IPS DF 6.9 (cell line): Measurements from ENCODE around the gene HMG20A.

Experiments
- DNase-seq: peaks from one replicate; pipeline ENCODE4 v3.0.0-alpha.2; 2013; ENCODE audit warnings: low read depth, low spot score
- H3K27ac ChIP-seq: one replicate; pipeline ENCODE4 v1.5.1; 2013; ENCODE audit warnings: low read length, control low read depth
- H3K27me3 ChIP-seq: 2 replicates; pipeline ENCODE4 v1.6.1; 2013; ENCODE audit warnings: mild to moderate bottlenecking, low read length; ENCODE audit not compliant: control insufficient read depth, insufficient read depth
- H3K36me3 ChIP-seq: 2 replicates; pipeline ENCODE4 v1.6.1; 2013; ENCODE audit warnings: low read length; ENCODE audit not compliant: control insufficient read depth, insufficient read depth
- H3K4me1 ChIP-seq: 2 replicates; pipeline ENCODE4 v1.6.1; 2013; ENCODE audit warnings: low read length; ENCODE audit not compliant: control insufficient read depth, insufficient read depth
- H3K4me3 ChIP-seq: 2 replicates; pipeline ENCODE4 v1.5.1; 2013; ENCODE audit warnings: mild to moderate bottlenecking, low read length
- H3K9me3 ChIP-seq: 2 replicates; pipeline ENCODE4 v1.6.1; 2013; ENCODE audit warnings: low read length, inconsistent platforms; ENCODE audit not compliant: control insufficient read depth, insufficient read depth
- WGBS: extraction: QIAGEN DNeasy Blood & Tissue Kit; methylation state at CpG from one replicate; pipeline ENCODE4 v1.1.7; 2013; ENCODE audit warnings: mixed read lengths, missing lambda C conversion rate; ENCODE audit not compliant: insufficient read length, insufficient coverage; 5-methylcytosine and 5-hydroxymethylcytosine counted together

HMG20A gene

DNA sequence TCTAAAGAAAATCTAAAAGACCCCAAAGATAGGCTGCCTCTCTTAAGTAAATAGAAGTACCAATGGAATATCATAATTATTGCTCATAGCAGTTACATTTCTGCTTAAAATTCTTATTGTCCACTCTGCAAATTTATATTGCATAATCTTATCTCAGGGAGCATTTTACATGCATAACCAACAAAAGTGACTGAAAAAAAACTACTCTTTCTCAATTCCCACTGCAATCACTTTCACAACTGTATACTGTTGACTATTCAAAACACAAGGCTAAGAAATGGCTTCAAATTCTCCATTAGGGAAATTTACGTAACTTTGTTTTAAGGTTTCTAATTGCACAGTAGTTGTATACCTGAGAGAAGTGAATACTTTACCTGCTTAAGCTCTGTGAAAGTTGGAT lies 56.3 kb downstream of the HMG20A start:
- Histone ChIP-seq H3K4me3 (no peak overlapping the region), H3K27me3 (no peaks in the 10 kb centered on the region), H3K9me3 (no peaks in the 10 kb centered on the region), H3K4me1 (0 out of 2 replicates have a peak, but pooled peaks cover 1% of the 10 kb centered on the region), H3K27ac (no peak overlapping the region), H3K36me3 (peaks cover 4% of the 10 kb centered on the region)
- no peak for DNase-seq
- WGBS = no CpG with 5 or more reads among the region's 1 CpG

DNA sequence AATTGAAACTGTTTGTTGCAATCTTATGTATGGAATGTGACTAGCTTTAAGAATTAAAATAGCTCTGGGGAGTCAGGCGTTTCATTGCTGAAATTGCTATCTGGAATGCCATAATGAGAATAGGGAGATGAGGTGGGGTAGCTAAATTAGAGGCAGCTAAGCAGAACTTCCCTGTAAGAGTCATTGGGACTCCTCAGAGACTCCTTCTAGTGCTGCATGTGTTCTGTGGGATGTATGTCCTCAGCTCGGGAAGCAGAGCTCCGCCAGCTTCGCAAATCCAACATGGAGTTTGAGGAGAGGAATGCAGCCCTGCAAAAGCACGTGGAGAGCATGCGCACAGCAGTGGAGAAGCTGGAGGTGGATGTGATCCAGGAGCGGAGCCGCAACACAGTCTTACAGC lies 57.4 kb downstream of the HMG20A start:
- H3K27me3 ChIP-seq = no peaks in the 10 kb centered on the region
- no CpG with 5 or more reads among the region's 8 CpGs for WGBS
- peaks cover 4% of the 10 kb centered on the region for H3K36me3 ChIP-seq
- DNase-seq = no peak
- H3K9me3 ChIP-seq = no peaks in the 10 kb centered on the region
- no peak overlapping the region for H3K4me3 ChIP-seq
- H3K4me1 ChIP-seq = peaks cover 3% of the 10 kb centered on the region; the same call in 1 of the 2 replicates
- no peak overlapping the region for H3K27ac ChIP-seq

DNA sequence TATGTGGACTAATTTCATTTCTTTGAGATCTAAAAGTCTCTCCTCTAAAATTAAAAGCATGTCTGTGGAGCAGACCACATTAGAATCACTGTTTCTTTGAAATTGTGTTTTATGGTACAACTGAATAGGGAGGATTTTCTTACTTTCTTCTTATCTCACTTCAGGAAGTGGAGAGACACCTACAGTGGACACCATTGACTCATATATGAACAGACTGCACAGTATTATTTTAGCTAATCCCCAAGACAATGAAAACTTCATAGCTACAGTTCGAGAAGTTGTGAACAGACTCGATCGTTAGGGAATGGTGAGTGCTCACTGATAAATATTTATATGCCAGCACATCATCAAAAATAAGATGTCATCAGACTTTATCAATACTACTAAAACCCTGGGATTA lies 58.3 kb downstream of the HMG20A start:
- WGBS = no CpG with 5 or more reads among the region's 3 CpGs
- H3K4me3 ChIP-seq = no peak overlapping the region
- H3K9me3 ChIP-seq = no peaks in the 10 kb centered on the region
- no peak for DNase-seq
- peaks cover 5% of the 10 kb centered on the region; the same call in 1 of the 2 replicates for H3K4me1 ChIP-seq
- H3K27me3 ChIP-seq = no peaks in the 10 kb centered on the region
- peaks cover 4% of the 10 kb centered on the region for H3K36me3 ChIP-seq
- no peak overlapping the region for H3K27ac ChIP-seq

DNA sequence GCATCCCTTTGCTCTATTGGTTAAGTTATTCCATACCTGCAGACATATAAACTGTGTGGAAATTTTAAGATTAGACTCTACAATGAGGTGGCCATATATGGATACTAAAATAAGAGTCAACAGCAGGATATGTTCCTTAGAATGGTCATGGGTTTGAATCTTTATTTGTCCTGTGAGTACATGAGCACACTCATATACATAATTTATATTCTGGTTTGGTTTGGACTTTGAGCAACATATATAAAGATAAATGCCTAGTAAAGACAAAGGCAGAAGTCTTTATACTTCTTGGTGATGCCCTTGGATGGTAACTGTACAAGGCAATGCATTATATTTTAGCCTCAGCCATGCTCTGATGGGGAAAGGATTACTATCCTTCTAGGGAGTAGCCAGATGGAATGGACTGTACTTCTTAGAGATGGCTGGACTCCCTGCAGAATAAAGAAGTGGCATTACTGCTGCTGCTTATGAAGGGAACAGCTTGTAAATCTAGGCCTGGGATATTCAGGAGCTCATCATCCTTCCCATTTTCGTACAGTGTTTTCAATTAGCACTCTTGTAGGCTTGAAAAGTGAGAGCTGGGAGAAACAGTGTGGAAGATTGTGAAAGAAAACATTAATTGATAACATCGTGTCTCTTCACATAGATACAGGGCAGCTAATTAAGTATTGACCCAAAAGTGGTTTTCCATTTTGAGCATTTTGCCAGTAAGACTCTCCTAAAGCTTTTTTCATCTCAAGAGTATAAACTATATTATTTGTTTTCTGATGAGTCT lies 60.4 kb downstream of the HMG20A start:
- no CpG with 5 or more reads among the region's 2 CpGs for WGBS
- Histone ChIP-seq H3K27me3 (no peaks in the 10 kb centered on the region), H3K27ac (no peak overlapping the region), H3K36me3 (peaks cover 4% of the 10 kb centered on the region), H3K9me3 (no peaks in the 10 kb centered on the region), H3K4me3 (no peak overlapping the region), H3K4me1 (peaks cover 5% of the 10 kb centered on the region; the same call in 1 of the 2 replicates)
- no peak for DNase-seq

DNA sequence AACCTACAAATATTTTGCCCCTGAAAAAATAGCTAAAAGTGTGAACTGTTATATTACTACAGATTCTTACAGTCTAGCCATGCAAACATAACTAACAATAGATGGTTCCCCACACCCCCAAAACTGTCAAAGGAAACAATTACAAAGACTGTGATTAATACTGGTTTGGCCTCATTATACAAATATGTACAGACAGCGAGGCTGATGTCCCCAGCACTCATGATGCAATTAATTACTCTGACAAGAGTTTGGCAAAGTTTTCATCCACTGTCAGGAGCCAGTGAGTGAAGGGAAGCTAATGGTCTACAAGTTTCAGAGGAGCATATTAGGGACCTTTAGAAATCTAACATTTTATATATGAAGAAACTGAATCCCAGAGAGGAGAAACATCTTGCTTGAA lies 61.0 kb downstream of the HMG20A start:
- WGBS = no CpG with 5 or more reads among the region's 1 CpG
- Histone ChIP-seq H3K9me3 (no peaks in the 10 kb centered on the region), H3K27me3 (no peaks in the 10 kb centered on the region), H3K4me1 (peaks cover 5% of the 10 kb centered on the region; the same call in 1 of the 2 replicates), H3K4me3 (no peak overlapping the region), H3K27ac (no peak overlapping the region), H3K36me3 (peaks cover 4% of the 10 kb centered on the region)
- DNase-seq = no peak

DNA sequence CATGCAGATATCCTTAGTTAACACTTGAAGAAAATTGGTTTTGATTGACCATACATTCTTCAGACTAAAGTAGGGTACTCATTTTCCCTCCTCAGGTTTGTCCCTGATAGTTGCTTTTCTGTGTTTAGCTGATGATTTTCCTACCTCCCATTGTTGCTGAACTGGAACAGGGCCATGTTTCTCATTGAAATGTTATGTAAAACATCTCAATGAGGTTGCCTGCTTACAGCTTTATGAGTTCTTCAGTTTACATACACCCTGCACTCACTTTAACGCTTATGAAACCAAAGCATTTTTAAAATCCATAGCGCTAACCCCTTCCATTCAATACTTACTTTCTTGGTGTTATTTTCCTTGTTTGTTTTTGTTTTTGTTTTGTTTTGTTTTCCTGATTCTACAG lies 61.9 kb downstream of the HMG20A start:
- Histone ChIP-seq H3K9me3 (no peaks in the 10 kb centered on the region), H3K27ac (no peak overlapping the region), H3K4me3 (no peak overlapping the region), H3K4me1 (peaks cover 7% of the 10 kb centered on the region; the same call in 1 of the 2 replicates), H3K27me3 (no peaks in the 10 kb centered on the region), H3K36me3 (peaks cover 4% of the 10 kb centered on the region)
- no peak for DNase-seq
- WGBS = 100% methylated on average over 2 of the region's 2 CpGs

DNA sequence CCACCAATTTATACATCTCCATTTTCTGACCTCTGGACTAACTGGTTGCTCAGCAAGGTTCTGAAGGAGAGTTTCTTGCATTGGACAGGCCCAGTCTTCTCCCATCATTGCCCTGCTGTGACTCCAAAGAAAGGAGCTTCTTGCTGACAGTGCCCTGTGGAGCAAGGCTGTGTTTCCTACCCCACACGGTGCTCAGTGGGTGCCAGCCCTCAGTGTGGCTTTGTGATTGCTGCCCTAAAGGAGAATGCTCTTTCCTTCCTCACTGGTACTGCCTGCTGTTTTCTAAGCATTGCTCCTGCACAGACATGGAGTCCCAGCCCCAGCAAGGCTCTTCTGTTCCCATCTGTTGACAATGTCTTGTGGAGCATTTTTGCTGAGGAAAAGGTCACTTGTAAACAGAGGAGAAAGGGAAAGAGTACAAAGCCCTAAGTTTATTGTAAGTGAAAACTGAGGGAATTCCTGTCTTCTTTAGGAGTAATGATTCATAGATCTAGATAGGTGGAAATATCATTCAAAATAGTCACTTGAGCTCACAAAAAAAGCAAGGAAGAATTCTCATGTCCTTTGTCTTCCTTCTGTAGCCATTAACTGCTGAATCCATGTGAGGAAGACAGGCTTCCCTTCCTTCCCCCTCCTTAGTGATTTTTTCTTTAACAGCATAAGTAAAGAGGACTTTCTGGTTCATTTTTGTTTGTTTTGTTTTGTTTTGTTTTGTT lies 62.9 kb downstream of the HMG20A start:
- Histone ChIP-seq H3K36me3 (no peaks in the 10 kb centered on the region; the same call in 1 of the 2 replicates), H3K27me3 (no peaks in the 10 kb centered on the region), H3K27ac (no peak overlapping the region), H3K9me3 (no peaks in the 10 kb centered on the region), H3K4me3 (no peak overlapping the region), H3K4me1 (peaks cover 7% of the 10 kb centered on the region; the same call in 1 of the 2 replicates)
- WGBS = no CpG with 5 or more reads among the region's 1 CpG
- DNase-seq = no peak

DNA sequence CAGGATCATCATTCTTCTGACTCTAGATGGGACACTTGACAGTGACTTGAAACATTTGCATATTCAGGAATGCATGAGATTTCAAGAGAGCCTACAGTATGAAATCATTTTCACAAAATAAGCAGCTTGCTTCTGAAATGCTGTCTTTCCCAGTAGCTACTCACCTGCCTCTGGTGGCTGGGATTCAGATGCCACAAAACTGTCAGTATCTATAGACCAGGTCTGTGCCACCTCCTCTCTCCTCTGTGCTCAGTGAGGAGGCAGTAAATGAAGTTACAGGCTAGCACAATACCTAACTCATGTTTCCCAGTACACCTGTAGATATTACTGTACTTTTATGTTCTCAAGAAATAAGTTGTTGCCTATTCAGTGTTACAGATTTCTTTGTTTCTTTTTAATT lies 64.3 kb downstream of the HMG20A start:
- Histone ChIP-seq H3K4me1 (peaks cover 7% of the 10 kb centered on the region; the same call in 1 of the 2 replicates), H3K4me3 (no peak overlapping the region), H3K27ac (no peak overlapping the region), H3K36me3 (no peaks in the 10 kb centered on the region; the same call in 1 of the 2 replicates), H3K27me3 (no peaks in the 10 kb centered on the region), H3K9me3 (no peaks in the 10 kb centered on the region)
- no peak for DNase-seq

DNA sequence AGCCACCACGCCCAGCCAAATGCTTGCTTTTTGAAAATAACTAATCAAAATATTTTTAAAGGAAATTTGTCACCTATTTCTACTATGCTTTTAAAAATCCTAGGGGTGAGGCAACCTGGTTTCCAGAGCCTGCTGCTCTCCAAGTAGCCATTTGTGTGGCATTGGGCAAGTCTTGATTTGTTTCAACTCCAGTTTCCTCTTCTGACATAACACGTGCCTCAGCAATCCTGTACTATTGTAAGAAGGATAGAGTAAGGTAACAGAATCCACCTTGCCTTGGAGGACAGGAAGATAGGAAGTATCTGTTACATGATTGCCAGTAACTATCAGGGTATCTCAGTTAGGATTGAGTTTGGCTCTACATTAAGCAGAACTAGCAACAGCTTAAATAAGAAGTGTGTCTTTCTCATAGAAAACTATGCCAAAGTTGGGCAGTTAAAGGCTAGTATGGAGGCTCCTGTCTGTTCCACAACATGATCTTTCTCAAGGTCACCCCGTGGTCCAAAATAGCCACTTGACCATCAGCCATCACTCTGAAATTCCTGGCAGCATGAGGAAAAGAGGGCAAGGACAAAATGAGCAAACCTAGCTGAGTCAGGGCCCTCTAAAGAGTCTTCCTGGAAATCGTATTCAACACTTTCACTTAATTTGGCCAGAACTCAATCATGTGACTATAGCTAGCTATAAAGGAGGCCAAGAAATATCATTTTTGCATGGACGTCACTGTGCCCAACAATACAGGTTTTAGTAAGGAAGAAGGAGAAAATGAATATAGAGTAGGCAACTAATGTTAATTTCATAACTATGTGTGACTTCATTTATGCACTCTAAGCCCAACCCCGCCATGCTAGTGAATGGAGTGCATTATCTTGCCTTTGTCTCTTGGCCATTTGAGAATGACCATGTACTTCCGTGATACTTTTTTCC lies 66.1 kb downstream of the HMG20A start:
- Histone ChIP-seq H3K4me3 (no peak overlapping the region), H3K27ac (no peak overlapping the region), H3K4me1 (peaks cover 6% of the 10 kb centered on the region; the same call in 1 of the 2 replicates), H3K27me3 (no peaks in the 10 kb centered on the region), H3K36me3 (no peaks in the 10 kb centered on the region; the same call in 1 of the 2 replicates), H3K9me3 (no peaks in the 10 kb centered on the region)
- DNase-seq = no peak
- WGBS = no CpG with 5 or more reads among the region's 7 CpGs

DNA sequence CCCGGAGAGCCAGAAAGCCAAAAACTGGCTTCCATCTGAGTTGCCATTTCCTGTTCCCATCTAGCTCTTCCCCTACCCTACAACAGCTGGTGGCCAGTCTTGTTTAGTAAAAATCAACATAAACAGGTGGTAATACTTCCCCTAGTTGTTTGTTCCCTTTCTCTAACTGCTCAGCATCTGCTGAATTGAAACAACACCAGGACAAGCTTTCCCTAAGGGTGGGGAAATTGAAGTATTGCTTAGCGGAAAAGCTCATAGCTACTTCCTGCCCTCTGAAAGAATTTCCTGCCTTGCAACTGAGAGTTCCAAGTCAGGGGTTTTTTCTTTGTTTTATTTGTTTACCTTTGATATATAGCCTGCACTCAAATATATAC lies 66.8 kb downstream of the HMG20A start:
- no CpG with 5 or more reads among the region's 2 CpGs for WGBS
- no peak overlapping the region for H3K27ac ChIP-seq
- no peaks in the 10 kb centered on the region; the same call in 1 of the 2 replicates for H3K36me3 ChIP-seq
- DNase-seq = no peak
- H3K4me3 ChIP-seq = no peak overlapping the region
- H3K4me1 ChIP-seq = peaks cover 6% of the 10 kb centered on the region; the same call in 1 of the 2 replicates
- H3K9me3 ChIP-seq = no peaks in the 10 kb centered on the region
- H3K27me3 ChIP-seq = no peaks in the 10 kb centered on the region
